ENCODE data around the gene GJC1.

DNA sequence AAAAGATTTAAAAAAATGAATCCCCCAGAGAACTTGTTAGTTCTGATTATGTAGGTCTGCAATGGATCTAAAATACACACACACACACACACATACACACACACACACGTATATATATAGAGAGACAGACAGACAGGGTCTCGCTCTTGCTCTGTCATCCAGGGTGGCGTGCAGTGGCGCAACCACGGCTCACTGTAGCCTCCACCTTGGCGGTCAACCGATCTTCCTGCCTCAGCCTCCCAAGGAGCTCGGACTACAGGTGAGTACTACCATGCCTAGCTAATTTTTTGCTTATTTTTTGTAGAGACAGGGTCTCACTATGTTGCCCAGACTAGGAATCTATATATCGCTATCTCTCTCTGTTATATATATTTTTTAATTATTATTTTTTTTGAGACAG is 33.4 kb downstream of the GJC1 start:
- no peak for TF ChIP-seq YY1 (IDR thresholded peaks at IDR 0.05; ENCODE audit: insufficient read depth, insufficient read length)
- no peak for TF ChIP-seq SUZ12 (IDR thresholded peaks at IDR 0.05; ENCODE audit: extremely low read depth, insufficient read depth, insufficient read length)
- TF ChIP-seq ZNF274 (IDR thresholded peaks at IDR 0.05; ENCODE audit: low read depth, low read length): no peak
